GM21423 (cell line): Measurements from ENCODE around the gene ATP9A.
"Not testable (repeated sequence)": the region's sequence is repeated elsewhere in the genome, so short reads cannot be mapped to it uniquely, and the experiment has no call there.

ENCODE experiments used
- ATAC-seq: cut with Tn5 transposase; IDR thresholded peaks from one replicate; pipeline ENCODE4 v1.9.1; 2021; ENCODE audit warnings: mild to moderate bottlenecking, moderate library complexity; ENCODE audit not compliant: unreplicated experiment

ATP9A gene

DNA sequence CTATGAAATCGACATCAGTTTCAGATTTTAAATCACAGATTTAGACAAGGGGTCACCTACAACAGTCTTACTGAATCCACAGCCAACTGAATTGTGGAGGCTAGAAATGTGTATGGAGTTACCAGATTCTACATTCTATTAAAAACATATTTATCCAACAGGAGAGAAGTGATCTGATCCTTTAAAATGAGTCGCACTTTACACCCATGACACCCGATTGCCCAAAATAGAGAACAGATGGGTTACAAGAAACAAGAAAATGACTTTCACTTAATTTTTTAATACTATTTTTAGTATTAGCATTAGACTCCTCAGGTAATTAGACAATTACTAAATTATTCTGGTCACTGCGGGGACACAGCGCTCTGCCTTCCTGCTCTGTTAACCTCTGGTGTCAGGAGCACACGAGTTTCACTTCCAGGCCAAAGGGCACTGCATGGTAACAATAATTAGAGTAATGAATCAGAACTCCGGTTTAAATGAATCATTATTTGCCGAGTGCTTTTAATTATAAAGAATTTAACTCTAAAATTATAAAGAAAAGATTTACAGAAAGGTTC lies 108.6 kb downstream of the ATP9A start:
- no peak for ATAC-seq

DNA sequence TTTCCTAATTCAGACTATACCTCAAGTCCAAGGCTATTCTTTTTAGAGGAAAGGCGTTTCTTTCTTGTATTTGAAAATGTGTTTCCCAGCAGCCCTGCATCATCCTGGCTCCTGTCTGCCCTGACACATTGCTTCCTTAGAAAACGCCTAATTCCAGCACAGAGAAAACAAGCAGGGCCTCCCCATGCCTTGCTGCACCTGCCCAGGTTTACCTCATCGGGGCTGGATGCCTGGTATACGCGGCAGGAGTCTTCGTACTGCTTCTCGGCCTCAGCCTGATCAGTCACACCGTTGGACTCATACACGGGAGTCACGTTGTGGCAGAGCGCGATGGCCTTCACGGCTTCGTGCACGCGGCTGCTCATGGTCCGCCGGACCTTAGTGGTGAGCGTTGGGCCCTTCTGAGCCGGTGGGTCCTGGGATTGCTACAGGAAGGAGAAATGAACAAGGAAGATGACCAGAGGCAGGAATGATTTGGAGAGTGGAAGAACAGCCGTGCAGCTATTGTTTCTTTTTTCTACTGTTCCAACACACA lies 111.4 kb downstream of the ATP9A start:
- ATAC-seq: no peak

- ATAC-seq: not testable (repeated sequence)
Observed at GRCh38 chr20:51656089-51656488, 112.1 kb downstream of the ATP9A start.

- ATAC-seq: no peak
Observed at GRCh38 chr20:51654495-51654894, 113.7 kb downstream of the ATP9A start.

DNA sequence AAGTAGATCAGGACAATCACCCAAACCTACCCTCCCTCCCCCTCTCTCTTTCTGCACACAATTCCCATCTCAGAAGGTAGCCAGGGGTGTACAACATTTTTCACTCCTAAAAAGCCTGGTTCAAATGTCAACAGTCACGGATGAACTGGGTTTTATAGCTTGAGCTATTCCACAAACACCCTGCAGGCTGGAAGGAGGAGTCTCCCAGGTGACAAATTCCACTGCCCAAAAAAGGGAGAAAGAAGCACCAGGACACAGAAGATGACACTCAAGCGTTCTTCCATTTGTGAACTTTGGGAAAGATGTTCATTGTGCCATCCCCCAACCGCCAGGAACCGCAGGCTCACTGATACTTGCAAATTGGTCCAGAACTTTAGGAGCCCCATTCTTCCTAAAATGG lies 114.1 kb downstream of the ATP9A start:
- ATAC-seq: no peak

DNA sequence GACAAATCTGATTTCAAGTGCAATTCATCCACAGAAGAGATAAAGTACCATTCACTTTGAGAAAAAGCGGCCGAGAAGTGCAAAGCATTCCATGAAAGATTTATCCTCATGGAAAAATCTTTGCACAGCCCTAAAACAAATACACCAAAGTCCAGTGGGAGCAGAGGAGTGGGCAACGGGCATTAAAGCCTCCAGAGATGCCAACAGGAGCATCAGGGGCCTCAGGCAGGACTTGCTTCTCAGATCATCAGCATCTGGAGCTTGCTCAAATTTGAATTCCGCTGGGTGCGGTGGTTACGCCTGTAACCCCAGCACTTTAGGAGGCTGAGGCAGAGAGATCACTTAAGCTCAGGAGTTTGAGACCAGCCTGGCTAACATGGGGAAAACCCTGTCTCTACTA lies 115.0 kb downstream of the ATP9A start:
- ATAC-seq: no peak

DNA sequence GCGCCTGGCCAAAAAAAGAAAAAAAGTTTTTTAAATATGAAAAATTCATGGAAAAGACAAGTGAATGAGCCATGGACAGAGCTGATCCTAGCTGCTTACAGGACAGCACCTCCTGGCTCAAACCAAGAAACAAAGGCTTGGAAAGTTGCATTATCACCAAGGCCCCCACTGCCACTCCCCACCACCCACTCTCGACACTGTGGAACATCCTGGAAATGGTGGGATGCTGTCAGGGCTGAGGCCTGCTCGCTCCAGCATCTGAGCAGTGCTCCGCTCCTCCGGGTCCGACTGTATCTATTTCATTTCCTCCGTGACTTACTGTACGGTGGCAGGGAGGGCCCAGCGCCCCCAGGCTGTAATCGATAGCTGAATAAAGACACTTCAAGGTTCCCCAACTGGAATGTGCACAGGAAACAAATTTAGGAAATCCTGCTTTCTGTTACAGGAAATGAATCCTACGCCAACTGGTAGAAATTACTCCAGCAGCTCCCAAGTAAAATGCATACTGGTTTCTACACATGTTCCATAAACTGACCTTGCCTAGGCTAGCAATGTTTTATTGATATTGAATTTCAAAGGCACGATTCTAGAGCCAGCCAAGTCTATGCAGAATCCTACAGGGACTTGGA lies 116.2 kb downstream of the ATP9A start:
- no peak for ATAC-seq

DNA sequence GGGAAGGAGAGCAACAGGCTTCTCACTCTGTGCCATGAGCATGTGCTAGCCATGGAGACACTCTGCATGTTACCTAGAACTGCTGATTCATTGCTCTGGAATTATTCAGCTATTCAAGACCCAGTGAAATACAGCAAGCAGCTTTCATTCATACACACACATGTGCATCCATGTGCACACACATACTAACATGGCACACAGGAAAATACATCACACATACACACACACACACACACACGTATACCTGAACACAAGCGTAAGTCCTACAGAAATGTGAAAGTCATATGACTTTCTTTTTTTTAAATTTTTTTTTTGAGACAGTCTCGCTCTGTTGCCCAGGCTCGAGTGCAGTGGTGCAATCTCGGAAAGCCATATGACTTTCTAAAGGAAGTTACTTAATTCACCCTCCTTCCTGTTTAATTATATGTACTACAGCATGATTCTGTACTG lies 117.5 kb downstream of the ATP9A start:
- ATAC-seq: no peak

DNA sequence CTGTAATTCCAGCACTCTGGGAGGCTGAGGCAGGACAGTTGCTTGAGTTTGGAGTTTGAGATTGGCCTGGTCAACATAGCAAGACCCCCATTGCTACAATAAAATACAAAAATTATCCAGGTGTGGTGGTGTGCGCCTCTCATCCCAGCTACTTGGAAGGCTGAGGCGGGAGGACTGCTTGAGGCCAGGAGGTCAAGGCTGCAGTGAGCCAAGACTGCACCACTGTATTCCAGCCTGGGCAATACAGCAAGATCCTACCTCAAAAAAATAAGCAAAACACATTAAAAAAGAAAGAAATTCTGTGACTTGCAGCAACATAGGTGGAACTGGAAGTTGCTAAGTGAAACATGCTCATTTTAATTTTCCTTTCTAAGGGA lies 119.6 kb downstream of the ATP9A start:
- ATAC-seq: no peak

- no peak for ATAC-seq
Observed at GRCh38 chr20:51647674-51648570, 120.3 kb downstream of the ATP9A start.

DNA sequence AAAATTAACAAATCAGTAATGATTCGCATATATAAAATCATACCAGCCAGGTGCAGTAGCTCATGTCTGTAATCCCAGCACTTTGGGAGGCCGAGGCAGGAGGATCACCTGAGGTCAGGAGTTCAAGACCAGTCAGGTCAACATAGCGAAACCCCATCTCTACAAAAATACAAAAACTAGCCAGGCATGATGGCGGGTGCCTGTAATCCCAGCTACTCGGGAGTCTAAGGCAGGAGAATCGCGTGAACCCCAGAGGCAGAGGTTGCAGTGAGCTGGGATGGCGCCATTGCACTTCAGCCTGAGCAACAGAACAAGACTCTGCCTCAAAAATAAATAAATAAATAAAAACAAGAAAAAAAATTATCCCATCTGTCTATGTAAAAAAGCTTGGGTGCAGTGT lies 124.4 kb downstream of the ATP9A start:
- ATAC-seq: not testable (repeated sequence)

GRCh38 chr20:51643390-51643789 lies 124.8 kb downstream of the ATP9A start:
- no peak for ATAC-seq

DNA sequence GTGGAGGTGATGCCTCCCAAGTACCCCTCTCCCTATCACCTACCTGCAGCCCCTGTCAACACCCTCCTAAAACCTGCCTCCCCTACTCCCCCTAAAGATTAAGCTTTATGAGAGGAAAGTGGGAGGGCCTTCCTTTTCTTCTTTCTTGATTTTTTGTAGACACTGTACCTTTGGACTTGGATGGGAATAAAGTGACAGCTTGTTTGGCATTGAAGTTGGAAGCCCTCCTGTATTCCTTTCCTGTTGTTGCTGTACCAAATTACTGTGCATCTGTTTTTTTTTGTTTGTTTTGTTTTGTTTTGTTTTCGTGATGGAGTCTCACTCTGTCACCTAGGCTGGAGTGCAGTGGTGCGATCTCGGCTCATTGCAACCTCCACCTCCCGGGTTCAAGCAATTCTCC lies 126.3 kb downstream of the ATP9A start:
- no peak for ATAC-seq

GRCh38 chr20:51640743-51641142 lies 127.4 kb downstream of the ATP9A start:
- no peak for ATAC-seq

DNA sequence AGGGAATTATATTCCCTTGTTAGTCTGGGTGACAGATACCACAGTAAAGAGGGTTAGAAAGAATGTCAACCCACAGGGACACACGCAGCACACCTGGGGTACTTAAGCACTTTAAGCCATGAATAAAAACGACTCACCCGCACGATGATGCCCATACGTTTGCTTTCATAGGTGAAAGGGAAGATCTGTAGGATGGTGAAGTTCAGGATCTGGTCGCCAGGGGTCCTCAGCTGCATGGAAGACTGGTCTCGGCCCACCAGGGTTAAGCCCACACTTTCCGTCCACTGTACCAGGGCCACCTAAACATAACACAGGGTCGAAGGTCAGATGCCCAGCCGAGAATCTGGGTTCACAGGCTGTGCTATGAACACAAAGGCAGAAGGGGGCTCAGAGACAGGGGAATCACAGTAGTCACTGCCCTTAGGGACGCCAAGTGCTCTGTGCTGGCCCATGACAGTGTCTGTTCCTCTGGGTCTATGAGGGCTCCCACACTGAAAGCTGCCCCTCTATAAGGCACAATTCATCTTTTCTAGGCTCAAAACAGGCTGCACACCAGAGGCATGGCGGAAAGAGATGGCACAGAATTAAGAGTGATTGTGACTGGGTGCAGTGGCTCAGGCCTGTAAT lies 128.9 kb downstream of the ATP9A start:
- no peak for ATAC-seq

DNA sequence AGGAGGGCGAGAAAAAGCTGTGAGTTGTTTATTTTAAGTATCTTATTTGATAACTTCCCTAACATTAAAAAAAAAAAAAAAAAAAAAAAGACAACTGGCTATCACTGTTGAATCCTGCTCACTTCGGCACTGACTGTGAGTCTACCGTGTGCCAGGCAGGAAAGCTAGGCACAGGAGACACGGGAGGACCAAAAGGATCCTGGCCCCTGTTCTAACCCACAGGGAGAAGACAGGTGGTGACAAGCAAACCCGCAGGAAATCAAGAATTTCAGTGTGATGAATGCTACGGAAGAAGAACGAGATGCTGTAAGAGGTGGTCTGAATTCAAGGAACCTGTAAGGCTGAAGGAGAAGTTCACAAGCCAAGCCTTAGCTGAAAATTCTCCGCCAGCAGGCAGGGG lies 130.9 kb downstream of the ATP9A start:
- no peak for ATAC-seq

DNA sequence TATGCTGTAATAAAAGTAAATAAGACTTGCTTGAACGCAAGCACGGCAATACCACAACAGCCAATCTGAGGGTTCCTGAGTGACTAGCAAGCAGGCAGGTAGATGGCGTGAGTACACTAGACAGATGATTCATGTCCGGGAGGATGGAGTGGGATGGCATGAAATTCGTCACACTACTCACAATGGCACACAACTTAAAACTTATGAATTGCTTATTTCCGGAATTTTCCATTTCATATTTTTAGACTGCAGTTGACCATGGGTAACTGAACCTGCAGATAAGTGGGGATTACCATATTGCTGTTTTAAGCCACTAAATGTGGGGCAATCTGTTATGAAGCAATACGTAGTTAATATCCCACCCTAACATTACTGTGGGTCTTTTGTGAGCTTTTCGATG lies 132.1 kb downstream of the ATP9A start:
- no peak for ATAC-seq

GRCh38 chr20:51635680-51636079 lies 132.5 kb downstream of the ATP9A start:
- ATAC-seq: no peak

GRCh38 chr20:51634877-51635276 lies 133.3 kb downstream of the ATP9A start:
- ATAC-seq: no peak

DNA sequence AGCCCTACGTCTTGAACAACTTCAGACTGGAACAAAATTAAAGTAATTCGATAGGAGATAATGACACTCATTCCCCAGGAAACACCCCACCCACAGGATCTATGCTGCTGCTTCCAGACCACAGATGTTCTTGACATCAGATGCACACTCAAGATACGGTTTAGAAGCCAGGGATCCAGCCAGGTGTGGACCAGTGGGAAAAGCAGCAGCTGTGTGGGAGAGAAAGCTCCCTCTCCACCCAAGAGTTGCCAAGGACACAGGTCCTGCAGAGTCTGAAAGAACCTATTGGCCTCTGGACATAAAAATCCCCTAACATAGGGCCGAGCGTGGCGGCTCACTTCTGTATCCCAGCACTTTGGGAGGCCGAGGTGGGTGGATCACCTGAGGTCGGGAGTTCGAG lies 133.9 kb downstream of the ATP9A start:
- ATAC-seq: no peak

- no peak for ATAC-seq
Observed at GRCh38 chr20:51633430-51633829, 134.8 kb downstream of the ATP9A start.
